Tibial nerve (tissue), 4 donors: Measurements from ENCODE around the gene AFAP1. TPM values are rescaled to one million over a fixed set of nuclear protein-coding genes. Genes with fewer than 3 reads are reported as not detected.

Source experiments
- DNase-seq, 2 donors: peaks; one replicate each; pipeline ENCODE4 v3.0.0-alpha.2; 2019; ENCODE audit warnings: low spot score in 2 of 2
- H3K27ac ChIP-seq, 4 donors: fragments of 200-600 bp; sonication (generic) in 3 of 4; one replicate each; pipeline ENCODE4 v1.5.1; 2017 to 2019; ENCODE audit warnings: mild to moderate bottlenecking in 1 of 4
- H3K27me3 ChIP-seq, 2 donors: fragments of 200-600 bp; sonication (generic) in 1 of 2; one replicate each; pipeline versions ENCODE4 v1.5.1 to v1.6.0; 2017 to 2019
- H3K36me3 ChIP-seq, 3 donors: fragments of 200-600 bp; sonication (generic); one replicate each; pipeline ENCODE4 v1.5.1; 2018 to 2019
- H3K4me1 ChIP-seq, 4 donors: fragments of 200-600 bp; sonication (generic) in 3 of 4; one replicate each; pipeline ENCODE4 v1.5.1; 2017 to 2019
- H3K4me3 ChIP-seq, 4 donors: fragments of 200-600 bp; sonication (generic) in 3 of 4; one replicate each; pipeline ENCODE4 v1.5.1; 2017 to 2019; ENCODE audit warnings: mild to moderate bottlenecking in 1 of 4, moderate library complexity in 1 of 4
- H3K9me3 ChIP-seq, 4 donors: fragments of 200-600 bp; sonication (generic) in 3 of 4; one replicate each; pipeline ENCODE4 v1.5.1; 2017 to 2019
- EP300 ChIP-seq, 2 donors: sonication (generic); formaldehyde crosslinking; IDR thresholded peaks; one replicate each; pipeline ENCODE4 v1.6.1; 2017; ENCODE audit warnings: antibody characterized with exemption in 2 of 2, mild to moderate bottlenecking in 1 of 2
- POLR2A ChIP-seq, 2 donors: fragments of 450-650 bp; IDR thresholded peaks; one replicate each; pipeline ENCODE4 v1.6.1; 2017; ENCODE audit warnings: antibody characterized with exemption in 2 of 2, mild to moderate bottlenecking in 2 of 2, moderate library complexity in 2 of 2
- whole genome bisulfite sequencing, 2 donors: methylation state at CpG; one replicate each; pipeline ENCODE4 v1.1.5; 2018; 5-methylcytosine and 5-hydroxymethylcytosine counted together
- total RNA-seq, 4 donors: library from RNA; depleted of rRNA; stranded (reverse); fragments of >200 nt; gene quantifications; one replicate each; pipeline ENCODE4 v1.1.0, GENCODE V29; 2016
- TF ChIP-seq, protein P1 (sequence below), 5 experiments: fragments of 200-600 bp in 3 of 5; fragments of 450-650 bp in 2 of 5; sonication (generic) in 3 of 5; IDR thresholded peaks; one replicate each; pipeline ENCODE4 v1.5.1; 2016 to 2019; ENCODE audit warnings: antibody characterized with exemption in 5 of 5, mild to moderate bottlenecking in 3 of 5, moderate library complexity in 2 of 5

Gene AFAP1
- total RNA-seq, 4 donors from 2014 or later, result 23.2 to 34.9 (median 32.1) TPM

GRCh38 chr4:7912826-7913225, 26.8 kb downstream of the AFAP1 start:
- Histone ChIP-seq H3K4me3 (no peak overlapping the region), H3K4me1 (peaks cover 0 to 43% (median 17%) of the 10 kb centered on the region in 4 donors), H3K9me3 (no peaks in the 10 kb centered on the region)

GRCh38 chr4:7910952-7911578, 28.6 kb downstream of the AFAP1 start:
- Histone ChIP-seq H3K4me3 (peak overlapping the region in 3 of 4 donors; percentile 4 to 31 (median 27)), H3K36me3 (no peaks in the 10 kb centered on the region), H3K9me3 (no peaks in the 10 kb centered on the region), H3K27ac (peak overlapping the region; percentile 65 to 92 (median 78)), H3K4me1 (peaks cover 0 to 59% (median 27%) of the 10 kb centered on the region in 4 donors), H3K27me3 (no peaks in the 10 kb centered on the region)
- TF ChIP-seq EP300 (IDR thresholded peaks at IDR 0.05), result peak in 1 of 2 donors; percentile 38
- TF ChIP-seq, protein P1, sequence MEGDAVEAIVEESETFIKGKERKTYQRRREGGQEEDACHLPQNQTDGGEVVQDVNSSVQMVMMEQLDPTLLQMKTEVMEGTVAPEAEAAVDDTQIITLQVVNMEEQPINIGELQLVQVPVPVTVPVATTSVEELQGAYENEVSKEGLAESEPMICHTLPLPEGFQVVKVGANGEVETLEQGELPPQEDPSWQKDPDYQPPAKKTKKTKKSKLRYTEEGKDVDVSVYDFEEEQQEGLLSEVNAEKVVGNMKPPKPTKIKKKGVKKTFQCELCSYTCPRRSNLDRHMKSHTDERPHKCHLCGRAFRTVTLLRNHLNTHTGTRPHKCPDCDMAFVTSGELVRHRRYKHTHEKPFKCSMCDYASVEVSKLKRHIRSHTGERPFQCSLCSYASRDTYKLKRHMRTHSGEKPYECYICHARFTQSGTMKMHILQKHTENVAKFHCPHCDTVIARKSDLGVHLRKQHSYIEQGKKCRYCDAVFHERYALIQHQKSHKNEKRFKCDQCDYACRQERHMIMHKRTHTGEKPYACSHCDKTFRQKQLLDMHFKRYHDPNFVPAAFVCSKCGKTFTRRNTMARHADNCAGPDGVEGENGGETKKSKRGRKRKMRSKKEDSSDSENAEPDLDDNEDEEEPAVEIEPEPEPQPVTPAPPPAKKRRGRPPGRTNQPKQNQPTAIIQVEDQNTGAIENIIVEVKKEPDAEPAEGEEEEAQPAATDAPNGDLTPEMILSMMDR (IDR thresholded peaks at IDR 0.05), result no peak
- TF ChIP-seq POLR2A (IDR thresholded peaks at IDR 0.05), result no peak
- WGBS, 2 donors, result 21 to 31% methylated on average over 14 to 16 of the region's 16 CpGs
- DNase-seq, result no peak

More at GRCh38 chr4:7912826-7913225, 26.8 kb downstream of the AFAP1 start:
- no peaks in the 10 kb centered on the region for H3K27me3 ChIP-seq
- TF ChIP-seq EP300 (IDR thresholded peaks at IDR 0.05) (no peak), POLR2A (IDR thresholded peaks at IDR 0.05) (no peak)
- no peaks in the 10 kb centered on the region for H3K36me3 ChIP-seq
- H3K27ac ChIP-seq, result no peak overlapping the region
- WGBS, 2 donors, result 28 to 100% methylated on average over 1 of the region's 1 CpG
- DNase-seq, result no peak

GRCh38 chr4:7910263-7910896, 29.3 kb downstream of the AFAP1 start:
- 64 to 70% methylated on average over 16 of the region's 16 CpGs for WGBS, 2 donors
- no peak for DNase-seq
- Histone ChIP-seq H3K36me3 (no peaks in the 10 kb centered on the region), H3K4me1 (peaks cover 0 to 65% (median 30%) of the 10 kb centered on the region in 4 donors), H3K9me3 (no peaks in the 10 kb centered on the region), H3K27me3 (no peaks in the 10 kb centered on the region), H3K27ac (peak overlapping the region; percentile 65 to 92 (median 78)), H3K4me3 (peak overlapping the region in 3 of 4 donors; percentile 4 to 27 (median 10))
- TF ChIP-seq POLR2A (IDR thresholded peaks at IDR 0.05) (no peak), EP300 (IDR thresholded peaks at IDR 0.05) (peak in 1 of 2 donors; percentile 52)
- TF ChIP-seq, protein P1 (IDR thresholded peaks at IDR 0.05), result no peak

GRCh38 chr4:7909463-7910262, 30.0 kb downstream of the AFAP1 start:
- 51 to 57% methylated on average over 12 of the region's 12 CpGs for WGBS, 2 donors
- Histone ChIP-seq H3K27me3 (no peaks in the 10 kb centered on the region), H3K9me3 (no peaks in the 10 kb centered on the region), H3K4me3 (peak overlapping the region in 2 of 4 donors; percentile 10 to 27), H3K27ac (peak overlapping the region; percentile 4 to 92 (median 78)), H3K4me1 (peaks cover 0 to 73% (median 33%) of the 10 kb centered on the region in 4 donors), H3K36me3 (no peaks in the 10 kb centered on the region)
- TF ChIP-seq EP300 (IDR thresholded peaks at IDR 0.05) (no peak), POLR2A (IDR thresholded peaks at IDR 0.05) (no peak)
- TF ChIP-seq, protein P1 (IDR thresholded peaks at IDR 0.05), result no peak
- DNase-seq, result no peak

GRCh38 chr4:7908668-7909067, 31.0 kb downstream of the AFAP1 start:
- Histone ChIP-seq H3K9me3 (no peaks in the 10 kb centered on the region), H3K27me3 (no peaks in the 10 kb centered on the region), H3K4me3 (no peak overlapping the region), H3K4me1 (peaks cover 0 to 82% (median 38%) of the 10 kb centered on the region in 4 donors), H3K36me3 (no peaks in the 10 kb centered on the region), H3K27ac (no peak overlapping the region)
- no peak for DNase-seq
- WGBS, 2 donors, result 62 to 65% methylated on average over 4 of the region's 4 CpGs
- TF ChIP-seq POLR2A (IDR thresholded peaks at IDR 0.05) (no peak), EP300 (IDR thresholded peaks at IDR 0.05) (no peak)
- TF ChIP-seq, protein P1 (IDR thresholded peaks at IDR 0.05), result no peak
